ENCODE measurements around the gene GAS2. TPM values are rescaled to one million over a fixed set of nuclear protein-coding genes. Genes with fewer than 3 reads are reported as not detected.

The GAS2 gene
- total RNA-seq, 1 experiment from 2014 or later = 4.4 TPM

DNA sequence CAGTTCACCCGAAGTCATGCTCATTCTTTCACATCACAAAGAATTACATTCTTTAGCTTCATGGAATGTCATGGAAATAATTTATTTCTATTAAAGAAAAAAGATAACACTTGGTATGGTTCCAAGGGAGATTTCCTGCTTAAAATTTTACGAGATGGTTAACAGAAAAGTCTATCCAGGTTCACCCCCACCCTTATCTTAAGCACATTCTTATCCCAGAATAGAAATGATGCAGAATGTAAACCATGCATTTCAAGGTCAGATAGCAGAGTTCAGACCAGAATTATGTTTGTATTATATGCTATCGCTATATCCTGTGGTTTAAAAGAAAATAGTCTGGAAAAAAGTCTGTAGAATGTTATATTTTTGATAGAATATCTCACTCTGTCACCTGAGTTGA is 58.7 kb downstream of the GAS2 start:
- DNase-seq (ENCODE audit: low spot score) = no peak

DNA sequence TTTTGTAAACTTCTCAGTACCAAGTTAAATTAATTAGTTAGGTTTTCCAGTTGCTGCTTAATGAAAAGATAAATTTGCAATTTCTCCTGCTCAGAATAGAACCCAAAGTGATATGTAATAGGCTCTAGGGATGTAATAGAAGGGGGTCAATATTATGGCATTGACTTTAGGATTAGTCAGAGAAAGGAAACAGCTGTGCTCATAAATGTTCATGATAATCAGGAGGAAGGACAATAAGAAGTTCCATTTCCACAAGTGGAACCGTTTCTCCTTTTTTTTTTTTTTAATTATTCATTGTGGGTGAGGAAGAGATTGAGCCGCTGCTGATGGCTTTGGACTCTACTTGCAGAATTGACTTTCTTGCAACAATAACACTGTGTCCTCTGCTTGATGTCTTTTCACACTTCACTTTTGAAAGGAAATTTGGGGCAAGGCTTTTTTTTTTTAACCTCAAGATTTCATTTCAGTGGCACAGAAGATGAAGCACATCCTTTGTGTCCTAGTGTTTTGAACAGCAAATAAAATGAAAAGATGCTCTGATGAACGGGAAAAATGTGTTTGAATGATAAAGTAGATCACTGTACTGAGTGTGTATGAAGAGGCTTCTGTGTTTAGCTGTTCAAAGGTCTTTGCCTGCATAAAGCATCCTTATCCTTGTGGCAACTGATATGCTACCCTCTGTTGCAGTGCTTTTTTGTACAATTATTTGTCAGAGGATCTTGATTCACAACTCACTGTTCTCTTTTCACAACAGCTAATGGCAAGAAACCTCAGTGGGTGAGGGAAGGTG is 62.4 kb downstream of the GAS2 start:
- no peak for DNase-seq (ENCODE audit: low spot score)

DNA sequence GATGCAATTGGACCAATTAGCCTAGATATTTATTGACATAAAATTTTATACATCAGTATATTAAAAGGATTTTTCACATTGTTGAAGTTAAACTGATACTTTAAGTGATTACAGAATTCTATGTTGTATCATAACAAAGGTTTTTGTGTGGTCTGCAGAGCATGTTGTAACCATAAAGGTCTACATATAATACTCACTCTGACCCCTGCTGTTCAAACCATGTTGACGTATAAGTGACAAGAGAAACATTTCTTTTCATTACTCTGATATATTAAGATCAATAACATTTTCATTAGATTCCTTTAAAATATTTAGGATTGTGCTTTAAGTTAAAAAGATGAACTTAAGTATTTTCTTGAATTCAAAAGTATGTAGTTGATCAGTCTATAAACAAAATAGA is 63.9 kb downstream of the GAS2 start:
- peak; percentile 21 for DNase-seq (ENCODE audit: low spot score)

DNA sequence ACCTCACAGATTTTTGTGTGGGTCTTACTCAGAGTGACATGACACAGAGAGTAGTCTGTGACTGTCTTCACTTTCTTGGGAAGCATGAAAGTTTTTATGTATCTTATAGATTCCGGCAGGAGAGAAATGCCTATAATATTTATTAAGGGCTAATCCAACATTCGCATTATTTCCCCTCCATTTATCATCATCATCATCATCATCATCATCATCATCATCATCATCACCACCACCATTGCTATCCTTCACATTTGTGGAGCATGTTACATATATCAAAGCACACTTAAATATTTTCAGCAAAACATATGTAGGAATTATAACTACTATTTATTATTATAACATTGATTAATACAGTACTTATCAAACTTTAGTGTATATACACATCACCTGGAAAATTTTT is 66.2 kb downstream of the GAS2 start:
- DNase-seq (ENCODE audit: low spot score) = no peak

DNA sequence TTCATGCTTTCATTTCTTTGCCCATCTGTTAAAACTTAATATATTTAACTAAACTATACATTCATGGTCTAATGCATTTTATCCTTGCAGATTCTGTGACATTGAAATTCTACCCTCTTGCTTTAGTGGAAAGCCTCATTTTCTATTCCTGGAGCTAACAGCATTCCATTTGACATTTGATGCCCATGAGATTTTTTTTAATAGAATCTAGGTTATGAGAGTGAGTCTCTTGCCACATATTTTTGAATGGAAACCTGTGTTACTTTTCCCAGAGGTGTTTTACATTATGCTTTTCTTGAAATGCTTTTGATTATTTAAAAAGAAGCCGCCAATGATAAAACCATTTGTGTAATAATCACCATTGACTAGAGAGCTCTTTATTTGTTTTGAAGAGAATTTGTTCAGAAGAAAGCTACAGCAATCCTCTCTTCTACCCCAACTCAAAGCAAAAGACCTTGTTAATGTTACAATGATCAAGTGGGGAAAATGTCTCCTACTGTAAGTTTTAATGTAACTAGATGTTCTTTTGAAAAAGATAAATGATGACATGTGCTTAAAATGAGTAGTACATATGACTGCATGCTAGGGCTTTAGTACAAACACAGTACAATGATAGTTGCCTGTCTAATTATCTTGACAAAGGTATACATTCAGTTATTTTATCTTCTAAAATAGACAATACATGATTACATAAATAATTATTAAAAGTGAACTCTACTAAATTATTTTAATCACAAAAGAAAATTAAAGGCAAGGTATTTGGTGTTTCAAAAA is 67.3 kb downstream of the GAS2 start:
- DNase-seq (ENCODE audit: low spot score) = no peak

DNA sequence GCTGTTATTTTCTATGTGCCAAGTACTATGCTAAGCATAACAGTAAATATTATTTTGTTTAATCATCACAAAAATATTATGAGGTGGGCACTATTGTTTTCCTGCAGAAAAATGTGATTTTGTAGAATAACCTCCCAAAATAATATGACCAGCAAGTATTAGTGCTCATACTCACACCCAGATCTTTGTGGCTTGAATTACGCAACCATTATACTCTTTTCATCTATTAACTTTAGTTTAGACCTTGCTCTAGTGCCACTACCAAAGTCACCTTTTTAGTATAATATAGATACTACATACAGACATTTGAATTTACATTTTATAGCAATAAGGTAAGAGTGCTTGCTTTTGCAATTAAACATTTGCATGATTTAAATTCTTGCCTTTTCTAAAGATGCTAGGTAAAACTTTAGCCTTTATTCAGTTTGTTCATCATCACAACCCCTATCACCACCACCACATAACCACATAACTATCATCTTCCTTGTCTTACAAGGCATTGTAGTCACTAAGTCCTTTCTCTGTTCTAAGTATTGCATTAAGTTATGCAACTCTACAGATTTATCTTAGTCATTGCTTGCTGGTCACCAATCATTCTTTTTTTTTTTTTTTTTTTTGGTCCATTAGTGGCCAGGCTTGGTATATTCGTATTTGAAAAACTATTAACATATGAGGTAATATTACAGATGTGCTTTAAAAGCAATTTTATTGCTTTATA is 68.4 kb downstream of the GAS2 start:
- peak; percentile 17 for DNase-seq (ENCODE audit: low spot score)

DNA sequence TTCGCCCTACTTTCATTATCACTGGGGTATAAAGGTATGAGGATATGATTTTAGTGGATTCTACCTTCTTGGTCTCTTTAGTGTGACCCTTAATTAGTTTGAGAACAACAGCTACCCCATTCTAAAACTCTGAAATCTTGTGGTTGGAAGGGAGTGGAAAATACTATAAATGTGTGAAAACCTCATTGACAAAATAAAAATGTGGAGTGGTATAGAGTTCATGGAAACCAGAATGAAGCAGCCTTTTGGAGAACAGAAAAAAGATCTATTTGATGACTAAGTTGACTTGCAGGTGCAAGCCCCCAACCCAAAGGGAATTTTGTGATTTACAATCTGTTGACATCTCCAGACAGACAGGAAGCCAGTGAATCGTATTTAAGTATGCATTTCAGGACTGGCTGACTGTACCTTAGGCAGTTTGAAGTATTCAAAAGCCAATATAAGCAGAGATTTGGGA is 75.8 kb downstream of the GAS2 start:
- DNase-seq (ENCODE audit: low spot score) = no peak

DNA sequence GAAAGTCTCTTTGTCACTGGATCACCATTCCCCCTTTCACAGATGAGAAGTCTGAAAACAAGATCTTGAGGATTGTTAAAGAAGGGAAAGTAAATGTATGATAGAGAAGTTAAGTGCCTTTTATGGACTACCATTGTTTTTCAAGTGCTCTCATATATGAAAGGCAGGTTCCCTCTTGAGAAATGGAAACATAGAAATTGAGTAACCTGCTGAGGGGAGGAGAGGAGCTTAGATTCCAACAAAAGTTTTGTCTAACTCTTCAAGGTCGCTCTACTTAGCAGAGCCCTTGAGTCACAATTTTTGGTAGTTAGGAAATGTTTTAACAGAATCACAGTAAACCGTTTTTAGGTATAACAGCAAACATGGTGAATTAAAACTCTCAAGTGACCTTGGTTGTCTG is 83.1 kb downstream of the GAS2 start:
- DNase-seq (ENCODE audit: low spot score) = no peak

DNA sequence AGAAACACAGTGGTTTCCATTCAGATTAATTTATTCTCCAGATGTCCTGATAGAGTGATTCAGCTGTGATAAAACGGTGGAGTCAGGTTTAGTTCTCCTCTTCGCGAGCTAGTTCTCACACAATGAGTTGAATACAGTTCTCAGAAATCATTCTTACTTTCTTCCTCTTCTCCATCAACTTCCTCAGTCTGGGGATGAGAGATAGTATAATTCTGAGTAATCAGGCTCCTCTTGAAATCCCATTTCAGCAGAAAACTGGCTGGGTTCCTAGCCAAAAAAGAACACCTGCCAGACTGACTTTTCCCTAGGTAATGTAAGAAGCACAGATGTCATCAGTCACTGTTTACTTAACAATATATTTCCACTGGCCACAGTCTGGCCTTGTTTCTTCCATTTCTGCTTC is 86.5 kb downstream of the GAS2 start:
- no peak for DNase-seq (ENCODE audit: low spot score)

DNA sequence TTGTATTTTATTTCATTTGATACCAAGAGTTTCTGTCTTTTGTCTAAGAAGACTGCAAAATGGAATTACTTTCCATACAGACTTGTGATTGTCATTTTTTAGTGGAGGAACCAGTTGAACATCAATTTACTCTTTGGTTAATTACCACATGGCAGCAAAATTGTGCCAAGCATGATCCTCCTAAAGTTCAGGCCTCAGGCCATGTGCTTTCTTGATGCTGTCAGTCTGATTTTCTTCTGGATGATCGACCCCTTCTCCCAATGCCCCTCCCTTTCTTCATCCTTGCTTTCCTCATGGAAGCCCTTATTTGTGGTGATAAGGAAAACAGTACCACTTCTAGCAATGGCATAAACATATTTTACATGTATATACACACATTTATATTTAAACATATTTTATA is 87.0 kb downstream of the GAS2 start:
- no peak for DNase-seq (ENCODE audit: low spot score)

DNA sequence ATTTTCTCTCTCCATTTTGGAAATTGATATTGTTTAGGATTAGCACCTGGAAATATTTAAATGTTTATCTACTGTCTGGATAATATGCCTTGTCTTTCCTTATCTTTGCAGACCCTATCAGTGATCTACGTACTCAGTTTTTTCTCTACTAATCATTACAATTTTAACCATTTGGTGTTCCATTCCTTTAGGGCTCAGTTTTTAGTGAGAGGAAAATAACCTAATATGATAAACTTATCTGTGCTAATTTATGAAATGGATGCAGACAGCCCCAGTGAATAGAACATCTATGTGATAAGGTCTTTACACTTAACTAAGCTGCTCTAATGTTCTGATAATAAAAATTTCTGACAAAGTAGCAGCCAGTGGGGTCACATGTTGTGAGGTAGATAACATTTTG is 94.7 kb downstream of the GAS2 start:
- no peak for DNase-seq (ENCODE audit: low spot score)

DNA sequence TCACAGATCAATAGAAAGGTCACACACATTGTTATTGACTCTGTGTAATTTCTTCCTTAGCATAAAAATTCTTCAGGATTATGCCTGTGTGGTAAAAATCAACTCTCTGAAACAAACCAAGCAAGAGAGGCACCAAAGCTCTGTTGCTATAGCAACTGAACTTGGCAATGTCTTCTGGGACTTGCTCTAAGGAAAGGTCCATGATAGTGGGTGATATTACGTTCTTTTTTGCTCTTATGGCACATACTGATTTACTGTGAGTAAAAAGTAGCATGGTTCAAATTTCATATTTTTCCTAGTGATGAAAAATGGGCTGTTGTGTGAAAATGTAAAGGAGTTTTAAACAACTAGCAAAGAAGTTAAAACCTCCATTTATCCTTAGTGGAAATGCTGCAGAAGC is 96.8 kb downstream of the GAS2 start:
- DNase-seq (ENCODE audit: low spot score) = no peak

DNA sequence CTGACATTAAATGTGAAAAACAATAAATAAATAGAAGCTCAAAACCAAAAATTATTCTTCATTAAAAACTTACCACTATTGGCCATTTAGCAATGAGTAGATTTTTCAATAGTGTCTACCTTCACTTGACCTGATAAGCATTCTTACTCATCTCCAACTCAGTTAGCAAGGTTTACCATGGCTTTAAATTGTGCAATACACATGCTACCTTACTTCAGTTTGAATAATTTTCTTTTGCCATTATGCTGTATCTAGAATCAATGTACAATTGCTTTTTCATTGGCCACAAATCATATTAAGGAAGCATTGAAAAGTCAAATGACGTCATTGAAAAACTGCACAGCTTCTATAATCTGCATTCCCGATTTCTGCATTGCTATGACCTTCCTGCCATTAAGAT is 98.3 kb downstream of the GAS2 start:
- no peak for DNase-seq (ENCODE audit: low spot score)

DNA sequence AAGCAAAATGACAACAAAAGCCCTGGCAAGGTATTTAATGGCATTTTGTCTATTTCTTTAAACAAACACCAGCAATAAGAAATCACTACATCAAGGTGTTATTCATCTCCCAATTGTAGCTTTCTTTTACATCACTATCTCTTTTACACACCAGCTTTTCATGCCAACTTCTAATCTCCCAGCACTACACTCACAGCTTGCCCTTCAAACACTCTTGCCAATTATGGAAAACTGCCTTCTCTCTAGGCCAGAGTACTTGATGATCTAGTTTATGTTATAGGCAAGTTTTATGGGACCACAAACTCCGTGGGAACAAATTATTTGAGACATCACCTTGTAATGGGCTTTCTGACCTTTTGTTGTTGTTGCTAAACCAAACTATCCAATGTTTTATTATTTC is 101.9 kb downstream of the GAS2 start:
- no peak for DNase-seq (ENCODE audit: low spot score)

DNA sequence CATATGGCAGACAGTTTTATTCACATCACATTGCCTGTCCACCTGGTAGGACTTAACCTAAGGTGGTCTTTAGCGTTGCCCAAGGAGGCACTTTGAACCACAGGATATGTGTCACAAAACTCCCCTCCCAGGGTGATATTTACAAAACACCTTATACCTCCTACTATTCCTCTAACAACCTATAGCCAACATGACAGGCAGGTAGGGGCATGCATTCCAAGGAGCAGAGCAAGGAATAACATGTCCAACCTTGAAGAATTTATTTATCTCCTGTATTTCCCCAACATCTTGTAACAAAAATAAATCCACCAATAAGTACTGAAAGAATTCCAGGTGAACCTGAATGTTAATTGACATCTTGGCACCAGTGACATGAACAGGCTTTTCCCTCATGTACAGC is 102.7 kb downstream of the GAS2 start:
- DNase-seq (ENCODE audit: low spot score) = no peak

DNA sequence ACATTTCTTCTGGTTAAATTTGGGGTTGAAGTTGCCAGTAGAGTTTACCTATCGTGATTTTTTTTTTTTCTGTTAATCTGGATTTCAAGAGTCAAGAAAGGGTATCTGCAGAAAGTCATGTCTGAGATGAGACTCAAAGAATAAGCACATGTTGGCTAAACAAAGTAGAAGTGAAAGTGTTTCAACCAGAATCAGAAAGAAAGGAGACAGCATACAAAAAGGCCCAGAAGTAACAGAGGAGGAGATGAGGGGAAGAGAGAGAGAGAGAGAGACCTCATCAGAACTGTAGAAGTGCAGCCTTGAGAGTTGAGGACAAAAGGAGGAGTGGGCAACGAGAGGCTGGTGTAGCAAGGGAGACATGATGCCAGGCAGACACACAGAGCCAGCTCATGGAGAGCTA is 108.3 kb downstream of the GAS2 start:
- no peak for DNase-seq (ENCODE audit: low spot score)

DNA sequence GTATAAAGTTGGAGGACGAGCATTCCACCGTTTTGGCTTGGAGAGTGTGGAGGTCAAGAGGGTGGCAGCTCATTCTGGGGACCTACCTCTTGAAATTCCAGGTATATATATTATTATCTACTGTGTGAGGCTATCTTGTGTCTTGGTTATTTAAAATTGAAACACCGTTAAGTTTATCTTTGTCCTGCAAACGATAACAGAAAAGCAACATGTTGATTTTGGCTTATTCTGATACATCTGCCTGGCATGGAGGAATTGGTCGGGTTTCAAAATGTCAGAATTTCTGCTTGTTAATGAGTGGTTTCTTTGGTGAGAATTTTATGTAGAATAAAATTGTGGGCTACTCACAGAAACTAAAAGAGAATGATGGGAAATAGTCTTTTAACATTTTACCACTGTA is 108.8 kb downstream of the GAS2 start:
- no peak for DNase-seq (ENCODE audit: low spot score)

DNA sequence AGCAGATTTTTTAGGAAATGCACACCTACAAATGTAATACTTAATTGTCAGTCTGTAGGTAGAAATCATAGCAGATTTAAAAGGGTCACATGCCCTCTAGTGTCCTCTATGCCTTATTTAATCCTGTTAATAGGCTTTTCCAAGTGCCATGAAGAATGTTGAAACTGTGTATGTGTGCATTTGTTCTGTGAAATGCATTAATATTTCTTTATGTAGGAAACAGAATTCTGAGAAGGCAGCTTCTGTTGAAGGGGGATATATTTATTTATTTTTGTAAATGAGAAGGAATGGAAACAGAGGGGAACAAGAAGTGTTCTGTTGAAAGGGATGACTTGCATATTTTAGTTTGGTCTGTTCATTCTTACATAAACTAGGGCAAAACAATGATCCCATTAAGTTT is 112.2 kb downstream of the GAS2 start:
- DNase-seq (ENCODE audit: low spot score) = peak; percentile 19

DNA sequence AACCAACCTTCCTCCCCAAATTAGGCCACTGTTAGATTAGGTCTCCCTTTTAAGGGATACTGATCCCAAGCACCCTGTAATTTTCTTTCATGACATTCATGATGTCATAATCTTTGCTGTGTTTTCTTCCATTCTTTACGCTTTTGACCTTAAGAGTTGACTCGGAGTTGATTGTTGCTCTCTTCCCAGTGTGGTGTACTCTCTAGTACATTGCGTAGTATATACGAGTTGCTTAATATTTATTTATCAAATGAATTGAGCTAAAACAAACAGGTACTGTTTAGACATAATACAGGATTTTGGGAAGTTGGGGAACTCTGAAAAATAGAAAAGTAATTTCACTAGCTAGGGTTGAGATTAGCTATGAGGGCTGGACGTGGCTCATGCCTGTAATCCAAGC is 113.4 kb downstream of the GAS2 start:
- DNase-seq (ENCODE audit: low spot score) = no peak

DNA sequence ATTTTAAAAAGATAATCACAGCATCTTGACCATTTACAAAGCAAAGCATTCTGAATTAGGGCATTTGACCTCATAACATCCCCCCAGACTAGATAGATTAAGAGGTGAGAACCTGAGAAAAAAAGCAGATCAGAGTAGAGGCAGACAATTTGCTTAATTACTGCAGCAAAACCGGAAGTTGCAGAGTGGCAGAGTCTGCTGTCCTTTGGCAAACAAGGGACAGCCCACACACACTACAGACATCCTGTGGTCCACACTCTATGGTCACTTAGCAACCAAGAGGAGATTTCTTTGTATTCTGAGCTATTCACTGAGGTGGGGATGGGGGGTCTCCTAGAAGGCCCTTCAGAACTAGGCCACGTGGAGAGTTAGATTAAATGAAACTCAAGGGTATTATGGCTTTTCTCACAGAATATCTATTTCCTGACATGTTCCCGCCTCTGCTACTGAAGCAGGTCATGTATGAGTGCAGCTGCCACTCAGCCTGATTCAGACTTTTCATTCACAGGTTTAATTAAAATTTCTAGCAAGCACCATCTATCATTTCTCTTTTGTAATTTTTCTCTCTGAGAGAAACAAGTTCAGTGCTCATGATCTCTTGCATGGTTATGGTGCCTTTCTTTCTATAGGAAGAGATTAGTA is 114.7 kb downstream of the GAS2 start:
- no peak for DNase-seq (ENCODE audit: low spot score)

DNA sequence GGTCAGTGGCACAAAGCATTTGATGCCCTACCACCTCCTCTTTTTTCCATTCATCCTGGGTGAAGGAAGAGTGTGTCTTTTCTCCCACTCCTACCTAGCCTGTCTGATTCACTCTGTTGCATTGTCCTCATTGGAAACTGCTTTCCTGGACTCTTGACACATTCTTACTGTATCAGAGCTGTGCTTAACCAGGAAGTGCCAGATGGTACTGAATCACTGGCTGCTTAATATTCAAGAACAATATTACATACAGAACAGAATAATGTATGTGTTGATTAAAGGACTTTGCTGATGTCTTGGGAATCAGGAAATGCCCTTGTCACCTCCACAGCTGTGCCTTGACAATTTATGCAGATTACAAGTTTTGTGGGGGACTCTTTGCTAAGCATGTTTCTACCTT is 118.8 kb downstream of the GAS2 start:
- no peak for DNase-seq (ENCODE audit: low spot score)

DNA sequence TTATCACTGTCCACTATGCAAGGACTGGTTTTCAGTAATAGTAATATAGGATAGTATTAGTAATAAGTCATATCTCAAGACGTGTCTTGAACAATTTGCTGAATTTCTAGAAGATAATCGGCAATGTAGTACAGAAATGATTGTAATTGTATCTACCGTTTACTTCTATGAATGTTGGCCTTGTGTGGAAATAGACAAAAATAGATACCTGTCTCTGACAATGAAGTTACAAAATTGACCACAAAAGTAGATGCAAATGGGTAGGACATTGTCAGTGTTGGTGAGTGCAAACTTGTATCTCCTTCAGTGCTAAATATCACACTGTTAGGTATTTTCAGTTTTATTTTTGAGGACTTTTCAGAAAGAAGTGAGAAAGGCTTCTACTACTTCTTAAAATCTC is 120.1 kb downstream of the GAS2 start:
- no peak for DNase-seq (ENCODE audit: low spot score)

Measured in H4 (cell line).